H1 (cell line): ENCODE data around the gene GJB1. TPM values are rescaled to one million over a fixed set of nuclear protein-coding genes. Genes with fewer than 3 reads are reported as not detected.

Experiments
- ATF3 ChIP-seq: IDR thresholded peaks from 2 replicates; pipeline ENCODE4 v1.6.1; 2011; ENCODE audit warnings: low read depth, mild to moderate bottlenecking, low read length; ENCODE audit not compliant: insufficient read depth
- JUN ChIP-seq: IDR thresholded peaks from 2 replicates; pipeline ENCODE4 v1.6.1; 2011; ENCODE audit warnings: low read depth, mild to moderate bottlenecking, improper control_type of control experiment, low read length
- KDM5A ChIP-seq: fragments of 200-600 bp; IDR thresholded peaks from 2 replicates; pipeline ENCODE4 v1.7.1; 2012; ENCODE audit warnings: mild to moderate bottlenecking, low read length, inconsistent platforms, mixed read lengths
- MAFK ChIP-seq: IDR thresholded peaks from 2 replicates; pipeline ENCODE4 v1.6.1; 2012; ENCODE audit warnings: low read depth, mild to moderate bottlenecking, improper control_type of control experiment, low read length
- PHF8 ChIP-seq: fragments of 200-600 bp; sonication (generic); conservative IDR thresholded peaks from 2 replicates; pipeline ENCODE4 v1.7.1; 2012; ENCODE audit warnings: low read depth, mild to moderate bottlenecking, inconsistent platforms, low read length, moderate library complexity
- POU5F1 ChIP-seq: IDR thresholded peaks from 2 replicates; pipeline ENCODE4 v1.6.1; 2011; ENCODE audit warnings: low read depth, mild to moderate bottlenecking, low read length, moderate library complexity
- SIRT6 ChIP-seq: IDR thresholded peaks from one replicate; pipeline ENCODE4 v1.7.1; 2012; ENCODE audit warnings: low read length, inconsistent platforms
- TAF7 ChIP-seq: optimal IDR thresholded peaks from 2 replicates; pipeline ENCODE3; 2011; ENCODE audit warnings: low read depth, mild to moderate bottlenecking, inconsistent platforms, low read length, moderate library complexity, borderline replicate concordance
- ZNF274 ChIP-seq: IDR thresholded peaks from 2 replicates; pipeline ENCODE4 v1.7.0; 2012; ENCODE audit warnings: low read length, borderline replicate concordance; ENCODE audit errors: extremely low read depth
- polyA plus RNA-seq, 7 experiments: library from polyadenylated mRNA; depleted of rRNA in 3 of 7; stranded (reverse) in 5 of 7; unstranded in 2 of 7; fragments of >200 nt in 5 of 7; fragments of 200-250 nt in 2 of 7; gene quantifications; 1 replicate in 5 of 7; 2 replicates in 1 of 7; 4 replicates in 1 of 7; pipeline versions ENCODE4 v1.2.1 to v1.2.3, GENCODE V29; 2011 to 2013; ENCODE audit warnings: missing spikeins in 2 of 7, mixed read lengths in 2 of 7
- total RNA-seq: library from RNA; stranded (reverse); fragmentation: NEBNext Ultra II Directional; extraction: Animal tissue kit (Norgen Biotek cat#: 25700); gene quantifications from 2 replicates; pipeline ENCODE4 v1.2.1, GENCODE V29; 2021
- TF ChIP-seq, protein P1 (sequence below): fragments of 300-600 bp; sonication (generic); IDR thresholded peaks from 2 replicates; pipeline ENCODE4 v1.7.1; 2012; ENCODE audit warnings: low read length, moderate library complexity, mild to moderate bottlenecking, inconsistent platforms; ENCODE audit not compliant: insufficient replicate concordance
- TF ChIP-seq, protein P2 (sequence below): IDR thresholded peaks from 2 replicates; pipeline ENCODE4 v1.6.1; 2012; ENCODE audit warnings: inconsistent platforms

Gene GJB1
- total and polyA plus RNA-seq, 2 of the 8 experiments (the other 6 are each of a cell fraction or from before 2014, with no cell fraction given) = 0.14 TPM; not detected in 1

GRCh38 chrX:71210816-71211215 lies 12.2 kb upstream of the GJB1 start (continued):
- TF ChIP-seq, protein P1, sequence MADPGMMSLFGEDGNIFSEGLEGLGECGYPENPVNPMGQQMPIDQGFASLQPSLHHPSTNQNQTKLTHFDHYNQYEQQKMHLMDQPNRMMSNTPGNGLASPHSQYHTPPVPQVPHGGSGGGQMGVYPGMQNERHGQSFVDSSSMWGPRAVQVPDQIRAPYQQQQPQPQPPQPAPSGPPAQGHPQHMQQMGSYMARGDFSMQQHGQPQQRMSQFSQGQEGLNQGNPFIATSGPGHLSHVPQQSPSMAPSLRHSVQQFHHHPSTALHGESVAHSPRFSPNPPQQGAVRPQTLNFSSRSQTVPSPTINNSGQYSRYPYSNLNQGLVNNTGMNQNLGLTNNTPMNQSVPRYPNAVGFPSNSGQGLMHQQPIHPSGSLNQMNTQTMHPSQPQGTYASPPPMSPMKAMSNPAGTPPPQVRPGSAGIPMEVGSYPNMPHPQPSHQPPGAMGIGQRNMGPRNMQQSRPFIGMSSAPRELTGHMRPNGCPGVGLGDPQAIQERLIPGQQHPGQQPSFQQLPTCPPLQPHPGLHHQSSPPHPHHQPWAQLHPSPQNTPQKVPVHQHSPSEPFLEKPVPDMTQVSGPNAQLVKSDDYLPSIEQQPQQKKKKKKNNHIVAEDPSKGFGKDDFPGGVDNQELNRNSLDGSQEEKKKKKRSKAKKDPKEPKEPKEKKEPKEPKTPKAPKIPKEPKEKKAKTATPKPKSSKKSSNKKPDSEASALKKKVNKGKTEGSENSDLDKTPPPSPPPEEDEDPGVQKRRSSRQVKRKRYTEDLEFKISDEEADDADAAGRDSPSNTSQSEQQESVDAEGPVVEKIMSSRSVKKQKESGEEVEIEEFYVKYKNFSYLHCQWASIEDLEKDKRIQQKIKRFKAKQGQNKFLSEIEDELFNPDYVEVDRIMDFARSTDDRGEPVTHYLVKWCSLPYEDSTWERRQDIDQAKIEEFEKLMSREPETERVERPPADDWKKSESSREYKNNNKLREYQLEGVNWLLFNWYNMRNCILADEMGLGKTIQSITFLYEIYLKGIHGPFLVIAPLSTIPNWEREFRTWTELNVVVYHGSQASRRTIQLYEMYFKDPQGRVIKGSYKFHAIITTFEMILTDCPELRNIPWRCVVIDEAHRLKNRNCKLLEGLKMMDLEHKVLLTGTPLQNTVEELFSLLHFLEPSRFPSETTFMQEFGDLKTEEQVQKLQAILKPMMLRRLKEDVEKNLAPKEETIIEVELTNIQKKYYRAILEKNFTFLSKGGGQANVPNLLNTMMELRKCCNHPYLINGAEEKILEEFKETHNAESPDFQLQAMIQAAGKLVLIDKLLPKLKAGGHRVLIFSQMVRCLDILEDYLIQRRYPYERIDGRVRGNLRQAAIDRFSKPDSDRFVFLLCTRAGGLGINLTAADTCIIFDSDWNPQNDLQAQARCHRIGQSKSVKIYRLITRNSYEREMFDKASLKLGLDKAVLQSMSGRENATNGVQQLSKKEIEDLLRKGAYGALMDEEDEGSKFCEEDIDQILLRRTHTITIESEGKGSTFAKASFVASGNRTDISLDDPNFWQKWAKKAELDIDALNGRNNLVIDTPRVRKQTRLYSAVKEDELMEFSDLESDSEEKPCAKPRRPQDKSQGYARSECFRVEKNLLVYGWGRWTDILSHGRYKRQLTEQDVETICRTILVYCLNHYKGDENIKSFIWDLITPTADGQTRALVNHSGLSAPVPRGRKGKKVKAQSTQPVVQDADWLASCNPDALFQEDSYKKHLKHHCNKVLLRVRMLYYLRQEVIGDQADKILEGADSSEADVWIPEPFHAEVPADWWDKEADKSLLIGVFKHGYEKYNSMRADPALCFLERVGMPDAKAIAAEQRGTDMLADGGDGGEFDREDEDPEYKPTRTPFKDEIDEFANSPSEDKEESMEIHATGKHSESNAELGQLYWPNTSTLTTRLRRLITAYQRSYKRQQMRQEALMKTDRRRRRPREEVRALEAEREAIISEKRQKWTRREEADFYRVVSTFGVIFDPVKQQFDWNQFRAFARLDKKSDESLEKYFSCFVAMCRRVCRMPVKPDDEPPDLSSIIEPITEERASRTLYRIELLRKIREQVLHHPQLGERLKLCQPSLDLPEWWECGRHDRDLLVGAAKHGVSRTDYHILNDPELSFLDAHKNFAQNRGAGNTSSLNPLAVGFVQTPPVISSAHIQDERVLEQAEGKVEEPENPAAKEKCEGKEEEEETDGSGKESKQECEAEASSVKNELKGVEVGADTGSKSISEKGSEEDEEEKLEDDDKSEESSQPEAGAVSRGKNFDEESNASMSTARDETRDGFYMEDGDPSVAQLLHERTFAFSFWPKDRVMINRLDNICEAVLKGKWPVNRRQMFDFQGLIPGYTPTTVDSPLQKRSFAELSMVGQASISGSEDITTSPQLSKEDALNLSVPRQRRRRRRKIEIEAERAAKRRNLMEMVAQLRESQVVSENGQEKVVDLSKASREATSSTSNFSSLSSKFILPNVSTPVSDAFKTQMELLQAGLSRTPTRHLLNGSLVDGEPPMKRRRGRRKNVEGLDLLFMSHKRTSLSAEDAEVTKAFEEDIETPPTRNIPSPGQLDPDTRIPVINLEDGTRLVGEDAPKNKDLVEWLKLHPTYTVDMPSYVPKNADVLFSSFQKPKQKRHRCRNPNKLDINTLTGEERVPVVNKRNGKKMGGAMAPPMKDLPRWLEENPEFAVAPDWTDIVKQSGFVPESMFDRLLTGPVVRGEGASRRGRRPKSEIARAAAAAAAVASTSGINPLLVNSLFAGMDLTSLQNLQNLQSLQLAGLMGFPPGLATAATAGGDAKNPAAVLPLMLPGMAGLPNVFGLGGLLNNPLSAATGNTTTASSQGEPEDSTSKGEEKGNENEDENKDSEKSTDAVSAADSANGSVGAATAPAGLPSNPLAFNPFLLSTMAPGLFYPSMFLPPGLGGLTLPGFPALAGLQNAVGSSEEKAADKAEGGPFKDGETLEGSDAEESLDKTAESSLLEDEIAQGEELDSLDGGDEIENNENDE = no peak
- TF ChIP-seq PHF8 (no peak), JUN (no peak), KDM5A (no peak), SIRT6 (no peak), TAF7 (no peak), POU5F1 (no peak), MAFK (no peak), ZNF274 (no peak), ATF3 (no peak)
- TF ChIP-seq, protein P2, sequence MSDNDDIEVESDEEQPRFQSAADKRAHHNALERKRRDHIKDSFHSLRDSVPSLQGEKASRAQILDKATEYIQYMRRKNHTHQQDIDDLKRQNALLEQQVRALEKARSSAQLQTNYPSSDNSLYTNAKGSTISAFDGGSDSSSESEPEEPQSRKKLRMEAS = no peak
